ENCODE data around the gene RAD9B.
"Not testable (repeated sequence)": the region's sequence is repeated elsewhere in the genome, so short reads cannot be mapped to it uniquely, and the experiment has no call there.

Gene RAD9B

DNA sequence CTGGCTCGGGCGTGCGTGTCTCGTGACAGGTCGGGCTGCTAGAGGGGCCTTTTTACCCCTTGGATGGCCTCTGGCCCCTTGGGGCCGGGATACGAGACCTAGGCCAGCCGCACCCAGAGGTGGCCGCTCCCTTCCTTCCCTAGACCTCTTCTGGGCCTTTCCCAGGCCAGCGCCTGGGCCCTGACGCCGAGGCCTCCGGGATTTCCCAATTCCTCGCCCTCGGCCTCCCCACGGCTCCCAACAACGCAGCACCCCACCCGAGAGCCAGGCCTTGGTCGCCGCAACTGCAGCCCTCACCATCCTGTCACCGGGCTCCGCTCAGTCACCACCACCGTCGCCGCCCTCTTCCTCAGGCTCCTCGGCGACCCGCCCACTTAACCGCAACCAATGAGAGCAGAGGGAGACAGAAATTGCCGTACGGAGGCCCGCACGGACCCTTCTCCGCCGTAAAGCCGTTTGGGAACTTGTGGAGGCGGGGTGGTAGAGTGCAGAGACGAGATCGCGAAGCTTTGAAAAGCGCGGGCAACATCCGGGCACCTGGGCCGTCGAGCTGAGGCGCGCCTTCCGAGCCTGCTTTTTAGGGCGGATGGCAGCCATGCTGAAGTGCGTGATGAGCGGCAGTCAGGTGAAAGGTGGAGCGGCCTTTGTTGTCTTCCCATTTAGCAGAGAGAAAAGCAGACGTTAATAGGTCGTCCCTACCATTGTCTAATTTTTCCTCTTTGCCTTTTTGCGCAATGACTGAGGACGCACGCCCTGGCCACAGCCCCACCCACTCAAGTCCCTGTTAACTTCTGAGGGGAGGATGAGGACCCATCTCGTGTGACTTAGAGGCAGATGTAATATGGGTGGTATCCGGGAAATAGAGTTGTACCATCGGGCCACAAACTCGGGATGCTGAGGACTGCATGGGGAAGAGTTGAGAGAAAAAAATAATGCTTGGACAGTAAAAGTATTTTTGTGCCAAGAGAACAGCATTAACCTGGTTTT is at the start of gene RAD9B, which contains the start of gene VPS29:
RAD9B (plus strand) TSS at position 580 of the 987 bp plus-strand sequence; CDS start at position 587, 7 bp downstream.
VPS29 (minus strand) TSS at position 360 of the 987 bp plus-strand sequence; CDS start at position 300, 60 bp downstream.
- H3K4me3 ChIP-seq (ENCODE audit: low read depth, low read length) = peak within 1 kb of the TSS; percentile 95
- TF ChIP-seq, protein P1, sequence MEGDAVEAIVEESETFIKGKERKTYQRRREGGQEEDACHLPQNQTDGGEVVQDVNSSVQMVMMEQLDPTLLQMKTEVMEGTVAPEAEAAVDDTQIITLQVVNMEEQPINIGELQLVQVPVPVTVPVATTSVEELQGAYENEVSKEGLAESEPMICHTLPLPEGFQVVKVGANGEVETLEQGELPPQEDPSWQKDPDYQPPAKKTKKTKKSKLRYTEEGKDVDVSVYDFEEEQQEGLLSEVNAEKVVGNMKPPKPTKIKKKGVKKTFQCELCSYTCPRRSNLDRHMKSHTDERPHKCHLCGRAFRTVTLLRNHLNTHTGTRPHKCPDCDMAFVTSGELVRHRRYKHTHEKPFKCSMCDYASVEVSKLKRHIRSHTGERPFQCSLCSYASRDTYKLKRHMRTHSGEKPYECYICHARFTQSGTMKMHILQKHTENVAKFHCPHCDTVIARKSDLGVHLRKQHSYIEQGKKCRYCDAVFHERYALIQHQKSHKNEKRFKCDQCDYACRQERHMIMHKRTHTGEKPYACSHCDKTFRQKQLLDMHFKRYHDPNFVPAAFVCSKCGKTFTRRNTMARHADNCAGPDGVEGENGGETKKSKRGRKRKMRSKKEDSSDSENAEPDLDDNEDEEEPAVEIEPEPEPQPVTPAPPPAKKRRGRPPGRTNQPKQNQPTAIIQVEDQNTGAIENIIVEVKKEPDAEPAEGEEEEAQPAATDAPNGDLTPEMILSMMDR (conservative IDR thresholded peaks at IDR 0.05; ENCODE audit: low read depth, low read length) = no peak
- DNase-seq (ENCODE audit: low read depth) = peak; percentile 98

DNA sequence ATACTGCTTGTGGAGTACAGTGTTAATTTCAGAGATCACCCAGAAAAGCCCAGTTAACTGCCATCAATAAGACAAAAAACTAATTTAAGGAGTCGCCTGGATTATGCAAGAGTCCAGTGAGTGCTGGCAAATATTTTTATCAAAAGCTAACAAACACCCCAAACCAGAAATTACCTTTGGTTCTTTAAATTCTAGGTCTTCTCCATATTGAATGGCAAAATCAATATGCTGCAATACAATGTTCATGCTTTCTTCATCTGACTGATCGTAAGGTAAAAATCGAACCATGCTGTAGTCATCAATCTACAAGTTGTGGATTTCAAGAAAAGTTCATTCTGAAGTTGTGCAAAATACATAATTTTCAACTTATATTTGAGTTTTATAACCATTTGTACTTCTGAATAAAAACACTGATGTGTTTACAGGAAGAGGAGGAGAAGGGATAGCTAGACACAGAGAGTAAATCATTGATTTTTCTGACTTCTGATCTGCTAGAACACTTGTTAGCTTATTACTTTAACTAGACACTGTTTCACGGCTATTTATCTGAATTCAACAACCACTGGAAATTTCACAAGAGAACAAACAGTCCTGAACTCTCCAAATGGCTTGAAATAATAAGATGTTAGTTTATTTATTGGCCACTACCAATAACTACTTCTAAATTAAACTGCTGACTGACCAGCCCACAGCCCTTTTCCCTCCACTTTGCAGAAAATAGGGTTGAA is 48.4 kb upstream of the RAD9B start:
- DNase-seq (ENCODE audit: low read depth) = no peak
- TF ChIP-seq, protein P1 (conservative IDR thresholded peaks at IDR 0.05; ENCODE audit: low read depth, low read length) = no peak
- H3K4me3 ChIP-seq (ENCODE audit: low read depth, low read length) = no peak overlapping the region

DNA sequence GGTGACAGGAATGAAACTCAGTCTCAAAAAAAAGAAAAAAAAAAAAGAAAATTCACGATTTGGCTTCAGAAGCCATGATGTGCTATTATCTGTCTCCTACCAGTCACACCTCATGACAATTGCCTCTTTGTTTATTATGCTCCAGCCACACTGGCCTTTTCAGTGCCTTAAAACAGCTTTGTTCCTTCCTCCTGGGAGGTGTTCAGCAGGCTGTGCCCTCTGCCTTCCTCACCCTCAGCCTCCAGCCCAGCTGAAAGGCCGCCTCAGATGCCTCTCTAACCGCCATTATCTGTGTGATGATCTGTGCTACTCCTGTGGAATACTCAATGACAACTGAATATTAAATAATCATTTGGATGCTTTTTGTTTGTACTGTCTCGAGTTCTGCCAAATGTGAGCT is 43.4 kb upstream of the RAD9B start:
- DNase-seq (ENCODE audit: low read depth) = no peak
- TF ChIP-seq, protein P1 (conservative IDR thresholded peaks at IDR 0.05; ENCODE audit: low read depth, low read length) = no peak
- H3K4me3 ChIP-seq (ENCODE audit: low read depth, low read length) = no peak overlapping the region

DNA sequence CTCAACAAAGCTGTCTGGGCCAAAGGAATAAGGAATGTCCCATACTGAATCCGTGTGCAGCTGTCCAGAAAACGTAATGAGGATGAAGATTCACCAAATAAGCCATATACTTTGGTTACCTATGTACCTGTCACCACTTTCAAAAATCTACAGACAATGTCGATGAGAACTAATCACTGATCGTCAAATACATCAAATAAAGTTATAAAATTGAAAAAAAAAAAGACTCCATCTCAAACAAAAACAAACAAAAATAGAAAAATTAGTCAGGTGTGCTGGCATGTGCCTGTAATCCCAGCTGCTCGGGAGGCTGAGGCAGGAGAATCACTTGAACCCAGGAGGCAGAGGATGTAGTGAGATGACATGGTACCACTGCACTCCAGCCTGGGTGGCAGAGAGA is 40.9 kb upstream of the RAD9B start:
- DNase-seq (ENCODE audit: low read depth); H3K4me3 ChIP-seq (ENCODE audit: low read depth, low read length): not testable (repeated sequence)

DNA sequence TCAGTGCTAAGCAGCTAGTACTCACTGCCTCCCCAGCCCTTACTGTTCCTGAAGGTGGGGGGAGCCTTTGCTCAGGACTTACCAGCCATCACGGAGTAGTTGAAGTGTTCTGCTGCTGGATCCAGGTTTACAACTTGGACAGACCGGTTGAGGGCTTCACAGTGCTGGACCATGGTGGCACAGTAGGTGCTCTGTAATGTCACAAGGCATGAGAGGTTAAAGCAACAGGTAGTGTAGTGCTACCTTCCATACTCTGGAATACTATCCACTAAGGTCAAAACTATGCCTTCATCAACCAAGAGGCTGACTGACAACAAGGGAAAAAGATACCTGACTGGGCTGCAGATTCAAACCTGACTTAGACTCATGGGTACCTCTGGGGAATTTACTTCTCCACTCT is 37.1 kb upstream of the RAD9B start:
- no peak overlapping the region for H3K4me3 ChIP-seq (ENCODE audit: low read depth, low read length)
- TF ChIP-seq, protein P1 (conservative IDR thresholded peaks at IDR 0.05; ENCODE audit: low read depth, low read length) = no peak
- DNase-seq (ENCODE audit: low read depth) = no peak

DNA sequence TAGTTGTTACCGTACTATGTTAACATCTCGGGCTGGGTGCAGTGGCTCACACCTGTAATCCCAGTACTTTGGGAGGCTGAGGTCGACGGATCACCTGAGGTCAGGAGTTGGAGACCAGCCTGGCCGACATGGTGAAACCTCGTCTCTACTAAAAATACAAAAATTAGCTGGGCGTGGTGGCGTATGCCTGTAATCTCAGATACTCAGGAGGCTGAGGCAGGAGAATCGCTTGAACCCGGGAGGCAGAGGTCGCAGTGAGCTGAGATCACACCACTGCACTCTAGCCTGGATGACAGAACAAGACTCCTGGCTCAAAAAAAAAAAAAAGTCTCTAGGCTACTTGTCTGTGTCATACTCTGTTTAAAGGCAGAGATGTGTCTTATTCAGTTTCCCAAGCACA is 36.4 kb upstream of the RAD9B start:
- H3K4me3 ChIP-seq (ENCODE audit: low read depth, low read length); DNase-seq (ENCODE audit: low read depth): not testable (repeated sequence)

DNA sequence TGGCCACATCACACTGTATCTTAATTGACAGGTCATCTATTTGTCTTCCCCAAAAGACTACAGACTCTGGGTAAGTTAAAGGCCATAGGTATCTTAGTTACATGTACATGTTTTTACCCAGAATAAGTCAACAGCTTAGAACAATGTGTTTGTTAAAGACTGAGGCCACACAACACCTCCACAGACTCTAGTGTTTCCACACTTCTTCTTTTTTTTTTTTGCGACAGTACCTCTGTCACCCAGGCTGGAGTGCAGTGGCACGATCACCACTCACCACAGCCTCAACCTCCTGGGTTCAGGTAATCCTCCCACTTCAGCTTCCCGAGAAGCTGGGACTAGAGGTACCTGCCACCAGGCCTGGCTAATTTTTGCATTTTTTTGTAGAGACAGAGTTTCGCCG is 35.3 kb upstream of the RAD9B start:
- DNase-seq (ENCODE audit: low read depth) = no peak
- H3K4me3 ChIP-seq (ENCODE audit: low read depth, low read length) = no peak overlapping the region
- TF ChIP-seq, protein P1 (conservative IDR thresholded peaks at IDR 0.05; ENCODE audit: low read depth, low read length) = no peak
